Gastroesophageal sphincter (tissue), 3 donors: ENCODE results near the gene FAT1.

Experiments used
- POLR2A ChIP-seq, 2 donors: fragments of 450-650 bp; IDR thresholded peaks; one replicate each; pipeline ENCODE4 v1.6.1; 2017; ENCODE audit warnings: antibody characterized with exemption in 2 of 2, mild to moderate bottlenecking in 2 of 2, moderate library complexity in 1 of 2
- TF ChIP-seq, protein P1 (sequence below), 4 experiments: fragments of 200-600 bp in 2 of 4; fragments of 450-650 bp in 2 of 4; sonication (generic) in 1 of 4; IDR thresholded peaks; one replicate each; pipeline ENCODE4 v1.5.1; 2017 to 2019; ENCODE audit warnings: antibody characterized with exemption in 4 of 4, mild to moderate bottlenecking in 2 of 4, moderate library complexity in 2 of 4

DNA sequence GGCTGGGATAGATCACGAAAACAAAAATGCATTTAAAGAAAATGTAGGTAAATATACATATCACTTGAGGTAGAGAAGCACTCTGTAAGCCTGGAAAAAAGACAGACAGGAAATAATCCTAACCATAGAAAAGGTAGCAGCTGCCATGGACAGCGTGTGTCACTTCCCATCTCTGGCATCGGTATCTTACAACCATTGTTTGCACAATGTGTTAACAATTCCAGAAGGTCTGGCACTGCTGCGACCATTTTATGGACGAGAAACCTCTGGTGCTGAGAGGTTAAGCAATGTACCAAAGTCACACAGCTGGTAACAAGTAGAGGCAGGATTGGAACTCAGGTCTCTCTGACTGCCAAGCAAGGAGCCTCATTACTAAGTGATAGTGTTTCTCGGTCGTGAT lies 166.6 kb downstream of the FAT1 start:
- no peak for TF ChIP-seq POLR2A (IDR thresholded peaks at IDR 0.05)
- TF ChIP-seq, protein P1, sequence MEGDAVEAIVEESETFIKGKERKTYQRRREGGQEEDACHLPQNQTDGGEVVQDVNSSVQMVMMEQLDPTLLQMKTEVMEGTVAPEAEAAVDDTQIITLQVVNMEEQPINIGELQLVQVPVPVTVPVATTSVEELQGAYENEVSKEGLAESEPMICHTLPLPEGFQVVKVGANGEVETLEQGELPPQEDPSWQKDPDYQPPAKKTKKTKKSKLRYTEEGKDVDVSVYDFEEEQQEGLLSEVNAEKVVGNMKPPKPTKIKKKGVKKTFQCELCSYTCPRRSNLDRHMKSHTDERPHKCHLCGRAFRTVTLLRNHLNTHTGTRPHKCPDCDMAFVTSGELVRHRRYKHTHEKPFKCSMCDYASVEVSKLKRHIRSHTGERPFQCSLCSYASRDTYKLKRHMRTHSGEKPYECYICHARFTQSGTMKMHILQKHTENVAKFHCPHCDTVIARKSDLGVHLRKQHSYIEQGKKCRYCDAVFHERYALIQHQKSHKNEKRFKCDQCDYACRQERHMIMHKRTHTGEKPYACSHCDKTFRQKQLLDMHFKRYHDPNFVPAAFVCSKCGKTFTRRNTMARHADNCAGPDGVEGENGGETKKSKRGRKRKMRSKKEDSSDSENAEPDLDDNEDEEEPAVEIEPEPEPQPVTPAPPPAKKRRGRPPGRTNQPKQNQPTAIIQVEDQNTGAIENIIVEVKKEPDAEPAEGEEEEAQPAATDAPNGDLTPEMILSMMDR (IDR thresholded peaks at IDR 0.05): no peak
